Measurements from ENCODE around the gene NFS1.

GRCh38 chr20:35734374-35734773 is 35.2 kb upstream of the NFS1 start:
- TF ChIP-seq POLR2A (IDR thresholded peaks at IDR 0.05; ENCODE audit: low read depth, low read length) (no peak; the same call in 1 of the 2 replicates), TAF1 (IDR thresholded peaks at IDR 0.05; ENCODE audit: borderline replicate concordance, low read depth, low read length) (no peak), POLR2AphosphoS5 (IDR thresholded peaks at IDR 0.05; ENCODE audit: low read depth, low read length) (no peak)

All from GM12892 (cell line).